Neural progenitor cell (in vitro differentiated cells): ENCODE measurements around the gene CEP170B.

Source experiments
- EZH2 ChIP-seq: fragments of 200-600 bp; sonication (generic); IDR thresholded peaks from 2 replicates; pipeline ENCODE4 v1.6.1; 2017; ENCODE audit warnings: antibody characterized with exemption, mild to moderate bottlenecking, moderate library complexity
- TF ChIP-seq, protein P1 (sequence below): fragments of 200-600 bp; sonication (generic); IDR thresholded peaks from 2 replicates; pipeline ENCODE4 v1.5.1; 2017; ENCODE audit warnings: antibody characterized with exemption, mild to moderate bottlenecking

DNA sequence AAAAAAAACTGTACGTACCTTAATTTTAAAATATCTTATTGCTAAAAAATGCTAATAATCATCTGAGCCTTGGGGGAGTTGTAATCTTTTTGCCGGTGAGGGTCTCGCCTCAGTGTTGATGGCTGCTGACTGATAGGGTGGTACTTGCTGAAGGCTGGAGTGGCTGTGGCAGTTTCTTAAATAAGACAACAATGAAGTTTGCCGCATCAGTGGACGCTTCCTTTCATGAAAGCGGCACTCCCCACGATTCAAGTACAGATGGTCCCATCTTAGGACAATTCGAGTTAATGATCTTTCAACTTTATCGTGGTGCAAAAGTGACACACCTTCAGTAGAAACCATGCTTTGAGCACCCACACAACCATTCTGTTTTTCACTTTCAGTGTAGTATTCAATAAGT, 52.0 kb downstream of the CEP170B start:
- no peak for TF ChIP-seq EZH2
- TF ChIP-seq, protein P1, sequence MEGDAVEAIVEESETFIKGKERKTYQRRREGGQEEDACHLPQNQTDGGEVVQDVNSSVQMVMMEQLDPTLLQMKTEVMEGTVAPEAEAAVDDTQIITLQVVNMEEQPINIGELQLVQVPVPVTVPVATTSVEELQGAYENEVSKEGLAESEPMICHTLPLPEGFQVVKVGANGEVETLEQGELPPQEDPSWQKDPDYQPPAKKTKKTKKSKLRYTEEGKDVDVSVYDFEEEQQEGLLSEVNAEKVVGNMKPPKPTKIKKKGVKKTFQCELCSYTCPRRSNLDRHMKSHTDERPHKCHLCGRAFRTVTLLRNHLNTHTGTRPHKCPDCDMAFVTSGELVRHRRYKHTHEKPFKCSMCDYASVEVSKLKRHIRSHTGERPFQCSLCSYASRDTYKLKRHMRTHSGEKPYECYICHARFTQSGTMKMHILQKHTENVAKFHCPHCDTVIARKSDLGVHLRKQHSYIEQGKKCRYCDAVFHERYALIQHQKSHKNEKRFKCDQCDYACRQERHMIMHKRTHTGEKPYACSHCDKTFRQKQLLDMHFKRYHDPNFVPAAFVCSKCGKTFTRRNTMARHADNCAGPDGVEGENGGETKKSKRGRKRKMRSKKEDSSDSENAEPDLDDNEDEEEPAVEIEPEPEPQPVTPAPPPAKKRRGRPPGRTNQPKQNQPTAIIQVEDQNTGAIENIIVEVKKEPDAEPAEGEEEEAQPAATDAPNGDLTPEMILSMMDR, result no peak
